Adrenal gland (tissue), 12 donors: ENCODE results near the gene PCYT2. TPM values are rescaled to one million over a fixed set of nuclear protein-coding genes. Genes with fewer than 3 reads are reported as not detected.

ENCODE experiments used
- DNase-seq, 7 donors: peaks; one replicate each; pipeline ENCODE4 v3.0.0-alpha.2; 2019 to 2020
- H3K27ac ChIP-seq, 5 donors: fragments of 200-600 bp; sonication (generic) in 4 of 5; 1 replicate in 3 of 5; 2 replicates in 2 of 5; pipeline versions ENCODE4 v1.5.1 to v1.8.0; 2016 to 2020; ENCODE audit warnings: mild to moderate bottlenecking in 1 of 5
- H3K27me3 ChIP-seq: fragments of 200-600 bp; 2 replicates; pipeline ENCODE4 v1.8.0; 2021
- H3K36me3 ChIP-seq, 2 donors: fragments of 200-600 bp; replicated peaks in 1 of 2; 1 replicate in 1 of 2; 2 replicates in 1 of 2; pipeline versions ENCODE4 v1.5.1 to v1.8.0; 2018 to 2022
- H3K4me1 ChIP-seq, 2 donors: fragments of 200-600 bp; replicated peaks in 1 of 2; 1 replicate in 1 of 2; 2 replicates in 1 of 2; pipeline versions ENCODE4 v1.5.1 to v1.8.0; 2018 to 2021
- H3K4me3 ChIP-seq, 4 donors: fragments of 200-600 bp; sonication (generic) in 3 of 4; one replicate each; pipeline ENCODE4 v1.5.1; 2016 to 2018
- H3K9me3 ChIP-seq, 3 donors: fragments of 200-600 bp; sonication (generic) in 1 of 3; replicated peaks in 1 of 3; 1 replicate in 2 of 3; 2 replicates in 1 of 3; pipeline versions ENCODE4 v1.5.1 to v1.8.0; 2016 to 2021
- POLR2A ChIP-seq, 2 donors: fragments of 450-650 bp; IDR thresholded peaks; one replicate each; pipeline ENCODE4 v1.6.1; 2017; ENCODE audit warnings: antibody characterized with exemption in 2 of 2, mild to moderate bottlenecking in 2 of 2, moderate library complexity in 1 of 2
- WGBS, 4 donors: extraction: QIAGEN DNeasy Blood & Tissue Kit in 2 of 4; methylation state at CpG; one replicate each; pipeline versions ENCODE4 v1.1.5 to v1.1.7; 2013 to 2017; 5-methylcytosine and 5-hydroxymethylcytosine counted together
- intact Hi-C, 2 donors: fragments of 100-400 bp; cut with DNase I; formaldehyde crosslinking; loops; one replicate each; pipeline versions ENCODE4 v1.14.1 to v1.15.0; 2022 to 2023
- polyA plus RNA-seq, 3 donors: library from polyadenylated mRNA; stranded (reverse); fragments of 200-250 nt in 2 of 3; fragments of 350-450 nt in 1 of 3; fragmentation: Illumina TruSeq in 1 of 3; extraction: RNeasy Lipid Tissue Mini Kit (QIAGEN cat#74804) in 1 of 3; gene quantifications; one replicate each; pipeline ENCODE4 v1.2.3, GENCODE V29; 2013 to 2014
- total RNA-seq, 9 donors: library from RNA; depleted of rRNA in 4 of 9; stranded (reverse); fragments of >200 nt in 4 of 9; fragments of 120-200 nt in 1 of 9; fragmentation: NEBNext Ultra II Directional in 1 of 9; extraction: Animal tissue kit (Norgen Biotek cat#: 25700) in 1 of 9; gene quantifications; one replicate each; pipeline versions ENCODE4 v1.1.0 to v1.2.4, GENCODE V29; 2013 to 2023
- TF ChIP-seq, protein P1 (sequence below), 6 experiments: fragments of 450-650 bp in 4 of 6; fragments of 200-600 bp in 2 of 6; sonication (generic) in 1 of 6; IDR thresholded peaks; 1 replicate in 5 of 6; 2 replicates in 1 of 6; pipeline versions ENCODE4 v1.5.1 to v1.8.0; 2016 to 2021; ENCODE audit warnings: antibody characterized with exemption in 6 of 6, mild to moderate bottlenecking in 2 of 6, moderate library complexity in 1 of 6
- donor health status: healthy with polysubstance abuse.
- donor health status: Bipolar disorder and iron deficiency.
- donor health status: DM: yes; HTN: yes; CAD: no.
- donor health status: DM: no; HTN: no; CAD: no.
- donor health status: DM: no; HTN: no; CAD: no.
- donor health status: DM: yes; HTN: yes; CAD: no.

Gene PCYT2
- total and polyA plus RNA-seq, 12 donors: 19.8 to 41.2 (median 30.2) TPM

GRCh38 chr17:81958633-81959342 lies 47.6 kb upstream of the PCYT2 start:
- H3K9me3 ChIP-seq: no peaks in the 10 kb centered on the region
- DNase-seq: no peak
- peaks cover 35% of the 10 kb centered on the region for H3K27me3 ChIP-seq
- WGBS, 4 donors: 48 to 80% (median 56%) methylated on average over 7 to 15 of the region's 15 CpGs
- peaks cover 9 to 11% of the 10 kb centered on the region in 2 donors for H3K4me1 ChIP-seq
- H3K36me3 ChIP-seq: no peaks in the 10 kb centered on the region
- TF ChIP-seq POLR2A (IDR thresholded peaks at IDR 0.05): no peak
- no peak overlapping the region for H3K27ac ChIP-seq
- intact Hi-C loops: loop anchor here in 1 of 2 donors (2.0 kb wide), 1 partner anchor 62 kb away; no protein-coding TSS in a partner anchor
- peak overlapping the region in 1 of 4 donors; percentile 61 for H3K4me3 ChIP-seq

DNA sequence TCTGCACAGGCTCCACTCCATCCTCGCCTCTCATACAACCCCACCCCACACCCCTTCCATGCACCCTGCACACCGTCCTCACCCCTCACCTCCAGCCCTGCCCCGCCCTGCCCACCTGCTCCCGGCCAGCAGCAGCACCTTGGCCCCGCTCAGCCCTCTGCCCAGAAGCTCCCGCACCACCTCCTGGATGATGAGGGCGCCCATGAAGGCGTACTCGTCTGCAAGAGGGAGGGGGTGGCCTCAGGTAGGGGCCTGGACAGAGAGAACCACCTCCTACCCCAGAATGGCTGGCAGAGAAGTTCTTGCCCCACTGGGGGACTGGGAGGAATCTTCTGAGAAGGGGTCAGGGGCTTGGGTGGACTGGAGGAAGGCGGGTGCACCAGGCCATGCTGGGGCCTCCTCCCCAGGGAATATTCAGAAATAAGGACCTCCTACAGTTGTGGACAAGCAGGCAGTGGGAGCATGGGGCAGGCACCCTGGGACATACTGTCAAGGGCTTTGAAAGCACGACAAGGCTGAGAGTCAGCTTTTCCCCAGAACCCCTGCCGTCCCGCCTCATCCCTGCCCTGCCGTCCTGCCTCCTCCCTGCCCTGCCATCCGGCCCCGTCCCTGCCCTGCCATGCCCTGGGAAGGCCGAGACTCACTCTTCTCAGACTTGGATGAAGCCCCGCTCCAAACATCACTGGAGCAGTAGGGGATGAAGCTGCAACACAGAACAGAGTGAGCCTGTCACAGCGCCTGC lies 46.7 kb upstream of the PCYT2 start:
- Histone ChIP-seq H3K4me1 (peaks cover 9 to 11% of the 10 kb centered on the region in 2 donors), H3K36me3 (no peaks in the 10 kb centered on the region), H3K27ac (no peak overlapping the region), H3K27me3 (peaks cover 30% of the 10 kb centered on the region), H3K9me3 (no peaks in the 10 kb centered on the region), H3K4me3 (no peak overlapping the region)
- DNase-seq: no peak
- intact Hi-C loops: loop anchor here in 1 of 2 donors (2.0 kb wide), 1 partner anchor 63 kb away; no protein-coding TSS in a partner anchor
- TF ChIP-seq POLR2A (IDR thresholded peaks at IDR 0.05): no peak
- TF ChIP-seq, protein P1, sequence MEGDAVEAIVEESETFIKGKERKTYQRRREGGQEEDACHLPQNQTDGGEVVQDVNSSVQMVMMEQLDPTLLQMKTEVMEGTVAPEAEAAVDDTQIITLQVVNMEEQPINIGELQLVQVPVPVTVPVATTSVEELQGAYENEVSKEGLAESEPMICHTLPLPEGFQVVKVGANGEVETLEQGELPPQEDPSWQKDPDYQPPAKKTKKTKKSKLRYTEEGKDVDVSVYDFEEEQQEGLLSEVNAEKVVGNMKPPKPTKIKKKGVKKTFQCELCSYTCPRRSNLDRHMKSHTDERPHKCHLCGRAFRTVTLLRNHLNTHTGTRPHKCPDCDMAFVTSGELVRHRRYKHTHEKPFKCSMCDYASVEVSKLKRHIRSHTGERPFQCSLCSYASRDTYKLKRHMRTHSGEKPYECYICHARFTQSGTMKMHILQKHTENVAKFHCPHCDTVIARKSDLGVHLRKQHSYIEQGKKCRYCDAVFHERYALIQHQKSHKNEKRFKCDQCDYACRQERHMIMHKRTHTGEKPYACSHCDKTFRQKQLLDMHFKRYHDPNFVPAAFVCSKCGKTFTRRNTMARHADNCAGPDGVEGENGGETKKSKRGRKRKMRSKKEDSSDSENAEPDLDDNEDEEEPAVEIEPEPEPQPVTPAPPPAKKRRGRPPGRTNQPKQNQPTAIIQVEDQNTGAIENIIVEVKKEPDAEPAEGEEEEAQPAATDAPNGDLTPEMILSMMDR (IDR thresholded peaks at IDR 0.05): no peak
- WGBS, 4 donors: 75 to 88% (median 76%) methylated on average over 15 to 19 of the region's 19 CpGs

- peaks cover 9 to 11% of the 10 kb centered on the region in 2 donors for H3K4me1 ChIP-seq
- H3K9me3 ChIP-seq: no peaks in the 10 kb centered on the region
- peaks cover 24% of the 10 kb centered on the region for H3K27me3 ChIP-seq
- H3K4me3 ChIP-seq: no peak overlapping the region
- intact Hi-C loops: no loop called here
- no peak for TF ChIP-seq POLR2A (IDR thresholded peaks at IDR 0.05)
- TF ChIP-seq, protein P1 (IDR thresholded peaks at IDR 0.05): no peak
- no peaks in the 10 kb centered on the region for H3K36me3 ChIP-seq
- no peak overlapping the region for H3K27ac ChIP-seq
- no peak for DNase-seq
- WGBS, 4 donors: 71 to 83% (median 76%) methylated on average over 10 to 45 of the region's 45 CpGs
Observed at GRCh38 chr17:81956607-81957589, 45.7 kb upstream of the PCYT2 start.

- intact Hi-C loops: no loop called here
- TF ChIP-seq POLR2A (IDR thresholded peaks at IDR 0.05): no peak
- TF ChIP-seq, protein P1 (IDR thresholded peaks at IDR 0.05): no peak
- no peaks in the 10 kb centered on the region for H3K9me3 ChIP-seq
- H3K4me1 ChIP-seq: peaks cover 9 to 11% of the 10 kb centered on the region in 2 donors
- H3K4me3 ChIP-seq: no peak overlapping the region
- no peaks in the 10 kb centered on the region for H3K36me3 ChIP-seq
- no peak for DNase-seq
- 41 to 81% (median 71%) methylated on average over 5 to 13 of the region's 13 CpGs for WGBS, 4 donors
- H3K27ac ChIP-seq: no peak overlapping the region
- peaks cover 19% of the 10 kb centered on the region for H3K27me3 ChIP-seq
Observed at GRCh38 chr17:81955756-81956544, 44.8 kb upstream of the PCYT2 start.
